ENCODE measurements around the gene KCNIP3. TPM values are rescaled to one million over a fixed set of nuclear protein-coding genes. Genes with fewer than 3 reads are reported as not detected.

Gene KCNIP3
- total RNA-seq, 3 donors from 2014 or later, result 3.0 to 12.5 (median 4.1) TPM

GRCh38 chr2:95320986-95321767 is 24.0 kb downstream of the KCNIP3 start:
- no peaks in the 10 kb centered on the region for H3K36me3 ChIP-seq (ENCODE audit: low read depth)
- ATAC-seq, result no peak
- intact Hi-C loops (cut with DNase I, micrococcal nuclease), result no loop called here

GRCh38 chr2:95323347-95324155 is 26.4 kb downstream of the KCNIP3 start:
- Histone ChIP-seq H3K4me1 (ENCODE audit: low read depth) (no peaks in the 10 kb centered on the region), H3K9me3 (no peaks in the 10 kb centered on the region), H3K4me3 (no peak overlapping the region), H3K36me3 (ENCODE audit: low read depth) (no peaks in the 10 kb centered on the region)
- no peak for TF ChIP-seq CTCF (IDR thresholded peaks at IDR 0.05)
- peak; percentile 78 for ATAC-seq
- DNase-seq, result peak; percentile 36 to 61 (median 60)
- intact Hi-C loops (cut with DNase I, micrococcal nuclease), result no loop called here

More at GRCh38 chr2:95320986-95321767, 24.0 kb downstream of the KCNIP3 start:
- Histone ChIP-seq H3K4me3 (no peak overlapping the region), H3K9me3 (no peaks in the 10 kb centered on the region), H3K4me1 (ENCODE audit: low read depth) (no peaks in the 10 kb centered on the region)
- TF ChIP-seq CTCF (IDR thresholded peaks at IDR 0.05), result no peak
- peak in 2 of 3 donors; percentile 10 to 20 for DNase-seq

DNA sequence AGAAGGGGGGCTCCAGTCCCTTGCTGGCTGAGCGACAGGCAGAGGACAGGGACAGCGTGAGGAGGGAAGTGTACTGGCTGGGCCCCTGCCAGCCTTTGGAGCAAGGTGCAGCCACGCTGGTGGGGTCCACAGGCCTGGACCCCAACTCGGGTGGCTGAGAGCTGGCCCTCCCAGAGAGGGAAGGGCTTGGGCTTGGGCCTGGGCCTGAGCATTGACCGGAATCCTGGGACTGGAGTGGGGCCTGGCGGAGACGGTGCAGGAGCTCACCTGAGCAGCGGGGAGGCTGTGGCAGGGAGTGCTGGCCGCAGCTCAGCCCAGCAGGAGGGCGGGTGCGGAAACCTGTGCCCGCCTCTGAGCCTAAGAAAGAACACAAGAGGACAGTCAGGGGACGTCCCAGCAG is 27.9 kb downstream of the KCNIP3 start:
- Histone ChIP-seq H3K9me3 (no peaks in the 10 kb centered on the region), H3K4me3 (no peak overlapping the region), H3K36me3 (ENCODE audit: low read depth) (no peaks in the 10 kb centered on the region), H3K4me1 (ENCODE audit: low read depth) (no peaks in the 10 kb centered on the region)
- intact Hi-C loops (cut with DNase I, micrococcal nuclease), result no loop called here
- DNase-seq (peak in 2 of 3 donors; percentile 16 to 26), ATAC-seq (no peak)
- TF ChIP-seq CTCF (IDR thresholded peaks at IDR 0.05), result no peak

- Histone ChIP-seq H3K36me3 (ENCODE audit: low read depth) (no peaks in the 10 kb centered on the region), H3K9me3 (no peaks in the 10 kb centered on the region), H3K4me3 (no peak overlapping the region), H3K4me1 (ENCODE audit: low read depth) (no peaks in the 10 kb centered on the region)
- DNase-seq (no peak), ATAC-seq (no peak)
- TF ChIP-seq CTCF (IDR thresholded peaks at IDR 0.05), result no peak
- intact Hi-C loops (cut with DNase I, micrococcal nuclease), result no loop called here
Observed at GRCh38 chr2:95325590-95326432, 28.7 kb downstream of the KCNIP3 start.

DNA sequence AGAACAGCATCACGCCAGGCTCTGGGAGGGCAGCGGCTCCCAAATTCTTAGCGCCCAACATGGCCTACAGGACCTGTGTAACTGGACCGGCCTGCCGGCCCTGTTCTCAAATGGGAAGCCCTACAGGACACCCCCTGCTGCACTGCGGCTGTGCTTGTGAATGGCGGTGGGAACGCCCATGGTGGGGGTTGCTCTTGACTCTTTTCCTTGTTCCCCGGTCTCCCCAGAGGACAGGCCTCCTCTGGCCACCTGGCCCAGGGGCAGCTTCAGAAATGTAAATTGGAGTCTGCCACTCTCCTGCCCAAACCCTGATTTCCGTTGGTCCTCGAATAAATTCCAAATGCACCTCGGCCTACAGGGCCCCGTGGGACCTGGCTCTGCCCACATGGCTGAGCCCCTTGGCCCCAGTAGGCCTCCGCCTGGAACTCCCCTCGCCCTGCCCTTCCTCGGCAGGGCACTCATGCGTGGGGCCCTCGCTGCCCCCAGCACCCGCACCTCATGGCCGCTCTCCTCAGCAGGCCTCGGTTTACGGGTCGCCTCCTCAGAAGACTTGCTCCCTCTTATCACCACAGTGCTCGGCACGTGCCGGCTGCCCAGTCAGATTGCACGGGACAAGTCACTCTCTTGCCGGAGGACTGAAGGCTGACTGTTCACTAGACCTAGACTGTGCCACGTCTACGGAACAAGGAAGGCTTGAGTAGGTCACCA is 29.4 kb downstream of the KCNIP3 start:
- H3K4me1 ChIP-seq (ENCODE audit: low read depth), result no peaks in the 10 kb centered on the region
- no peak for TF ChIP-seq CTCF (IDR thresholded peaks at IDR 0.05)
- no peak overlapping the region for H3K4me3 ChIP-seq
- no peaks in the 10 kb centered on the region for H3K36me3 ChIP-seq (ENCODE audit: low read depth)
- no peak for ATAC-seq
- intact Hi-C loops (cut with DNase I, micrococcal nuclease), result no loop called here
- peak in 2 of 3 donors; percentile 16 to 40 for DNase-seq
- no peaks in the 10 kb centered on the region for H3K9me3 ChIP-seq

Data from mucosa of descending colon (tissue), 3 donors.